ENCODE measurements around the gene EIF2AK3. TPM values are rescaled to one million over a fixed set of nuclear protein-coding genes. Genes with fewer than 3 reads are reported as not detected.
"Not testable (repeated sequence)": the region's sequence is repeated elsewhere in the genome, so short reads cannot be mapped to it uniquely, and the experiment has no call there.

Gene EIF2AK3
- total RNA-seq, 1 donor from 2014 or later = 16.0 TPM

DNA sequence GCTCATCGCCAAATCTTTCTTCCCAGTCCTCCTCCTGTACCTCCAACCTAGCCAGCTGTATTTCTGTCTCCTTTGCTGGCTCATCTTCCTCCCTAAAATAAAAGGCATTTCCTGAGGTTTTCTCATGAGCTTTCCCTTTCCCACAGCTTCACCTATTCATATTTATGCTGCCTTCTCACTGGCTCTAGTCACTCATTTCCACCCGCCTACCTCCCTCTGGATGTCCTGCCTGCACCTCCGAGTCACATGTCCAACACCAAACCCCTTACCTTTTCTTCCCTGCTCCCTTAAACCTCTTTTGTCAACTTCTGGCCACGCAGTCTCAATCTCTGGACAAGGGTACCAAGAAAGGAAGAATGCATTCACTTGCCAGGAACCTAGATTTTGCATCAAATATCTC is 2.8 kb downstream of the EIF2AK3 start:
- TF ChIP-seq, protein P1, sequence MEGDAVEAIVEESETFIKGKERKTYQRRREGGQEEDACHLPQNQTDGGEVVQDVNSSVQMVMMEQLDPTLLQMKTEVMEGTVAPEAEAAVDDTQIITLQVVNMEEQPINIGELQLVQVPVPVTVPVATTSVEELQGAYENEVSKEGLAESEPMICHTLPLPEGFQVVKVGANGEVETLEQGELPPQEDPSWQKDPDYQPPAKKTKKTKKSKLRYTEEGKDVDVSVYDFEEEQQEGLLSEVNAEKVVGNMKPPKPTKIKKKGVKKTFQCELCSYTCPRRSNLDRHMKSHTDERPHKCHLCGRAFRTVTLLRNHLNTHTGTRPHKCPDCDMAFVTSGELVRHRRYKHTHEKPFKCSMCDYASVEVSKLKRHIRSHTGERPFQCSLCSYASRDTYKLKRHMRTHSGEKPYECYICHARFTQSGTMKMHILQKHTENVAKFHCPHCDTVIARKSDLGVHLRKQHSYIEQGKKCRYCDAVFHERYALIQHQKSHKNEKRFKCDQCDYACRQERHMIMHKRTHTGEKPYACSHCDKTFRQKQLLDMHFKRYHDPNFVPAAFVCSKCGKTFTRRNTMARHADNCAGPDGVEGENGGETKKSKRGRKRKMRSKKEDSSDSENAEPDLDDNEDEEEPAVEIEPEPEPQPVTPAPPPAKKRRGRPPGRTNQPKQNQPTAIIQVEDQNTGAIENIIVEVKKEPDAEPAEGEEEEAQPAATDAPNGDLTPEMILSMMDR (IDR thresholded peaks at IDR 0.05) = no peak
- DNase-seq (no peak), ATAC-seq (no peak)
- intact Hi-C loops (cut with DNase I) = no loop called here
- Histone ChIP-seq H3K9me3 (no peaks in the 10 kb centered on the region), H3K27ac (no peak overlapping the region), H3K36me3 (no peaks in the 10 kb centered on the region), H3K27me3 (ENCODE audit: low read depth) (no peaks in the 10 kb centered on the region), H3K4me1 (peaks cover 32% of the 10 kb centered on the region), H3K4me3 (peak overlapping the region; percentile 0)

DNA sequence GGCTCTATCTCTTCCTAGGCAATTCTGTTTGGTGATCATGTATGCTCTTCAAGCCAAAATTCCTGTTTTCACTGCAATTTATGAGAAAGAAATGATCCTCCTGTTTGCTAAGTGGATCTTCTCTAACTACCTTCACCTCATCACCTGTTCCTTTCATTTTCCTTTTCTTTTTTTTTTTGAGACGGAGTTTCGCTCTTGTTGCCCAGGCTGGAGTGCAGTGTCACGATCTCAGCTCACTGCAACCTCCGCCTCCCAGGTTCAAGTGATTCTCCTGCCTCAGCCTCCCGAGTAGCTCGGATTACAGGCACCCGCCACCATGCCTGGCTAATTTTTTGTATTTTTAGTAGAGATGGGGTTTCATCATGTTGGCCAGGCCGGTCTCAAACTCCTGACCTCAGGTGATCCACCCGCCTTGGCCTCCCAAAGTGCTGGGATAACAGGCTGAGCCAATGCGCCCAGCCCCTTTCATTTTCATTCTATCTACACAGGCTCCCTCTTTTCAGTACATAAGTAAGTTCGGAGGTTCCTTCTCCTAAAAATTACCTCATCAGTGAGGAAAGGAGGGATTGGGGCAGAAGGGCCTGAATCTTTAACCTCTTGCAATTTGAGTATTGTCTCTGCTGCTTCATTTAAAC is 3.3 kb downstream of the EIF2AK3 start:
- ATAC-seq; H3K36me3 ChIP-seq; H3K4me3 ChIP-seq; H3K27me3 ChIP-seq (ENCODE audit: low read depth); intact Hi-C loops (cut with DNase I); H3K9me3 ChIP-seq; H3K27ac ChIP-seq; DNase-seq: not testable (repeated sequence)
- peaks cover 32% of the 10 kb centered on the region for H3K4me1 ChIP-seq

DNA sequence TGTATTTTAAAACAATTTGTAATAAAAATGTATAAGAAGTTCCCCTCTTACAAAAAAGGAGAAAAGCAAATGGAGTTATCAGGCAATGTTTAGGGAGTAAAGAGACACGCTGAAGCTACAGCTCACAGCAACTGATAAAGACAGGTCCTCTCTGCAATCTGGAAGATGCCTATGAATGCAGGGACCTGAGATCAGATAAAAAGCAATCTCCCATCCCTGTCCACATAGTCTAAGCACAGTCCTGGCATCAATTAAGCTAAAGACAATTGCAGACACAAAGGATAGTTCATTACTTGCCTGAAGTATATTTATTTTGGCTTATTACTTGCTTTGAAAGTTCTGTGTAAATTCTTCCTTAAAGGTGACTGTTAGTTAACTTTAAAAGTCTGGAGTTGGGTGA is 5.0 kb downstream of the EIF2AK3 start:
- Histone ChIP-seq H3K4me1 (peaks cover 32% of the 10 kb centered on the region), H3K9me3 (no peaks in the 10 kb centered on the region), H3K4me3 (no peak overlapping the region), H3K36me3 (no peaks in the 10 kb centered on the region), H3K27ac (no peak overlapping the region), H3K27me3 (ENCODE audit: low read depth) (no peaks in the 10 kb centered on the region)
- DNase-seq (no peak), ATAC-seq (no peak)
- intact Hi-C loops (cut with DNase I) = no loop called here
- TF ChIP-seq, protein P1 (IDR thresholded peaks at IDR 0.05) = no peak

DNA sequence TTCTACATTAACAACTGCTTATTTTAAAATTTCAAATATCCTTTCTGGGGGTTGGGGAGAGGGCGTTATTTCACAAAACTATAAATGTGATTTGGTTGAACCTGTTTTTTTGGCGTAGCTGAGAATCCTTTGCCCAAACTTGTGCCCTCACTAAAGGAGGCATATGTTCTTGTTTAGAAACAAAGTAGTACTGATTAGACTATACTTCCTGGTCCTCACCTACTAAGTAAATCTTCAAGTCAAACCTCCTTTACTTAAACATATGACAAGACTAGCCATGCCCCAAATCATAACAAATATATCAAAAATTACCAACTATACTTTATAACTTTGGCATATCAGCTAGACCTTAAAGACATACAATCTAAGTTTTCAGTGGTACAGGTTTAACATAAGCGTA is 5.8 kb downstream of the EIF2AK3 start:
- intact Hi-C loops (cut with DNase I) = no loop called here
- no peak overlapping the region for H3K27ac ChIP-seq
- peaks cover 31% of the 10 kb centered on the region for H3K4me1 ChIP-seq
- DNase-seq (no peak), ATAC-seq (no peak)
- H3K9me3 ChIP-seq = no peaks in the 10 kb centered on the region
- no peaks in the 10 kb centered on the region for H3K36me3 ChIP-seq
- H3K4me3 ChIP-seq = no peak overlapping the region
- TF ChIP-seq, protein P1 (IDR thresholded peaks at IDR 0.05) = no peak
- H3K27me3 ChIP-seq (ENCODE audit: low read depth) = no peaks in the 10 kb centered on the region

DNA sequence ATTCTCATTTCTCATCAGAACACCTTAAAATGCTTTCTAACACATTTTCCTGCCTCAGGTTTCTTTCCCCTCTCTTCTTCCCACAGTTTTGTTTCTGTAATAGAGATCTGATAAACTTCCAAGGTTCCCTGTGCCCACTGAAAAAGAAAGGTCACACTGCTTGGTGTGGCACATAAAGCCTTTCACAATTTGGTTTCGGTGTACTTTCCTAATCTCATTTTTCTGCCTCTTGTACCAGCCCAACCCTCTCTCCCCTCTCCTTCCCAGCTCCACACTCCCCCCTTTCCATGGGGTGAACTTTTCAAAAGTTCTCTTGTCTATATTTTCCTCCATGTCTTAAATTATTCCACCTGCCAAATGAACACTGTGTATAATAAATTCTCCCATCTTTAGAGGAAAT is 7.2 kb downstream of the EIF2AK3 start:
- Histone ChIP-seq H3K4me1 (peaks cover 19% of the 10 kb centered on the region), H3K9me3 (no peaks in the 10 kb centered on the region), H3K27me3 (ENCODE audit: low read depth) (no peaks in the 10 kb centered on the region), H3K27ac (no peak overlapping the region), H3K36me3 (no peaks in the 10 kb centered on the region), H3K4me3 (no peak overlapping the region)
- ATAC-seq (peak in 1 of 2 donors; percentile 60), DNase-seq (no peak)
- intact Hi-C loops (cut with DNase I) = no loop called here
- TF ChIP-seq, protein P1 (IDR thresholded peaks at IDR 0.05) = no peak

DNA sequence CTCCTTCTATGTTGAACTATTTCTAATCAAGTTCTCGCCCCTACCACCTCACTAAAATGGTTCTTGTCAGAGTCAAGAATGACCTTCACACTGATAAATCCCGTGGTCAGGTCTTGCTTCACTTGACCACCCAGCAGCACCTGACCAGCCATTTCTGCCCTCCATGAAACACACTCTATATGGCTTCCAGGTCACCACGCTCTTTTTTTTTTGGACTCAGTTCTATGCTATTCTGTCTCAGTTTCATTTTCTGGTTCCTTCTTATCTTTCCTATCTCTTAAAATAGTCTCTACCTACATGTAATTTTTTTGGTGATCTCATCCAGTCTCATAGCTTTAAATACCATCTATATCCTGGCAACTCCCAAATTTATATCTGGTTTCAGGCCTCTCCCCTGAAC is 11.4 kb downstream of the EIF2AK3 start:
- Histone ChIP-seq H3K4me1 (peaks cover 13% of the 10 kb centered on the region), H3K27me3 (ENCODE audit: low read depth) (no peaks in the 10 kb centered on the region), H3K36me3 (peaks cover 18% of the 10 kb centered on the region), H3K4me3 (no peak overlapping the region), H3K27ac (no peak overlapping the region), H3K9me3 (no peaks in the 10 kb centered on the region)
- intact Hi-C loops (cut with DNase I) = no loop called here
- TF ChIP-seq, protein P1 (IDR thresholded peaks at IDR 0.05) = no peak
- ATAC-seq = no peak
- no peak for DNase-seq
